Calu3 (cell line): Measurements from ENCODE around the gene DHRS9. TPM values are rescaled to one million over a fixed set of nuclear protein-coding genes. Genes with fewer than 3 reads are reported as not detected.

ENCODE experiments used
- BruUV-seq: library from RNA; stranded (reverse); fragments of 400-500 nt; replicated peaks from 2 replicates; lab custom pipeline; 2021; lab: Mats Ljungman, UMichigan
- CTCF ChIA-PET: fragments of 300-600 bp; sonication (Branson Sonifier 250); formaldehyde crosslinking; loops from one replicate; lab custom pipeline; 2022; ENCODE audit warnings: antibody characterized with exemption; lab: Charles Lee
- DNase-seq: peaks from one replicate; pipeline ENCODE4 v3.0.0; 2022
- H3K27ac Mint-ChIP-seq: one replicate; pipeline ENCODE4 v1.8.0; 2022; ENCODE audit warnings: mixed read lengths; ENCODE audit not compliant: unreplicated experiment
- H3K27me3 Mint-ChIP-seq: one replicate; pipeline ENCODE4 v1.8.0; 2022; ENCODE audit warnings: mixed read lengths; ENCODE audit not compliant: unreplicated experiment
- H3K36me3 Mint-ChIP-seq: one replicate; pipeline ENCODE4 v1.8.0; 2022; ENCODE audit warnings: mild to moderate bottlenecking, moderate library complexity, mixed read lengths; ENCODE audit not compliant: insufficient read depth, unreplicated experiment
- H3K4me1 Mint-ChIP-seq: one replicate; pipeline ENCODE4 v1.8.0; 2022; ENCODE audit warnings: mild to moderate bottlenecking, low read depth, mixed read lengths; ENCODE audit not compliant: unreplicated experiment
- H3K4me3 Mint-ChIP-seq: one replicate; pipeline ENCODE4 v1.8.0; 2022; ENCODE audit warnings: mild to moderate bottlenecking, low read depth, moderate library complexity, mixed read lengths; ENCODE audit not compliant: unreplicated experiment
- H3K9me3 Mint-ChIP-seq: one replicate; pipeline ENCODE4 v1.8.0; 2022; ENCODE audit warnings: low read depth, mixed read lengths; ENCODE audit not compliant: unreplicated experiment
- CTCF ChIP-seq: fragments of 200-600 bp; IDR thresholded peaks from one replicate; pipeline ENCODE4 v1.8.0; 2022; ENCODE audit warnings: antibody characterized with exemption; ENCODE audit not compliant: unreplicated experiment
- intact Hi-C: fragments of 100-400 bp; cut with micrococcal nuclease; formaldehyde crosslinking; loops from one replicate; pipeline ENCODE4 v1.10.0; 2022; ENCODE audit not compliant: unreplicated experiment
- total RNA-seq: library from RNA; stranded (reverse); gene quantifications from 2 replicates; pipeline ENCODE4 v1.2.3, GENCODE V29; 2022

Gene DHRS9
- total RNA-seq, 1 experiment from 2014 or later, result 16.6 TPM

- no peak overlapping the region for H3K27ac Mint-ChIP-seq
- CTCF ChIA-PET, result interaction anchor here (0.6 to 1.1 kb wide), 2 partner anchors 12 to 79 kb away, joined by 5 read pairs; no protein-coding TSS in a partner anchor
- no peaks in the 10 kb centered on the region for H3K9me3 Mint-ChIP-seq
- H3K27me3 Mint-ChIP-seq, result no peaks in the 10 kb centered on the region
- no peak for DNase-seq
- no peak overlapping the region for H3K4me3 Mint-ChIP-seq
- BruUV-seq, result no TSS peak
- TF ChIP-seq CTCF, result no peak
- intact Hi-C loops, result loop anchor here (5.0 kb wide), 2 partner anchors 78 to 197 kb away; no protein-coding TSS in a partner anchor
- H3K4me1 Mint-ChIP-seq, result no peaks in the 10 kb centered on the region
- H3K36me3 Mint-ChIP-seq, result no peaks in the 10 kb centered on the region
Observed at GRCh38 chr2:169143998-169144397, 74.6 kb downstream of the DHRS9 start.

Other genes starting within 250 kb of the DHRS9 start
- gene SPC25, start 179.1 kb upstream of the DHRS9 start, total RNA-seq, result 60.2 and 77.0 TPM in 2 replicates
- gene G6PC2, start 168.3 kb upstream of the DHRS9 start, total RNA-seq, result not detected in 2 replicates
- 1.3 and 2.1 TPM in 2 replicates for gene ABCB11, start 38.2 kb upstream of the DHRS9 start, total RNA-seq